Tibial nerve (tissue), 3 donors: ENCODE measurements around the gene EXPH5.
"Not testable (repeated sequence)": the region's sequence is repeated elsewhere in the genome, so short reads cannot be mapped to it uniquely, and the experiment has no call there.

Source experiments
- POLR2A ChIP-seq, 2 donors: fragments of 450-650 bp; IDR thresholded peaks; one replicate each; pipeline ENCODE4 v1.6.1; 2017; ENCODE audit warnings: antibody characterized with exemption in 2 of 2, mild to moderate bottlenecking in 2 of 2, moderate library complexity in 2 of 2
- TF ChIP-seq, protein P1 (sequence below), 5 experiments: fragments of 200-600 bp in 3 of 5; fragments of 450-650 bp in 2 of 5; sonication (generic) in 3 of 5; IDR thresholded peaks; one replicate each; pipeline ENCODE4 v1.5.1; 2016 to 2019; ENCODE audit warnings: antibody characterized with exemption in 5 of 5, mild to moderate bottlenecking in 3 of 5, moderate library complexity in 2 of 5

- TF ChIP-seq, protein P1, sequence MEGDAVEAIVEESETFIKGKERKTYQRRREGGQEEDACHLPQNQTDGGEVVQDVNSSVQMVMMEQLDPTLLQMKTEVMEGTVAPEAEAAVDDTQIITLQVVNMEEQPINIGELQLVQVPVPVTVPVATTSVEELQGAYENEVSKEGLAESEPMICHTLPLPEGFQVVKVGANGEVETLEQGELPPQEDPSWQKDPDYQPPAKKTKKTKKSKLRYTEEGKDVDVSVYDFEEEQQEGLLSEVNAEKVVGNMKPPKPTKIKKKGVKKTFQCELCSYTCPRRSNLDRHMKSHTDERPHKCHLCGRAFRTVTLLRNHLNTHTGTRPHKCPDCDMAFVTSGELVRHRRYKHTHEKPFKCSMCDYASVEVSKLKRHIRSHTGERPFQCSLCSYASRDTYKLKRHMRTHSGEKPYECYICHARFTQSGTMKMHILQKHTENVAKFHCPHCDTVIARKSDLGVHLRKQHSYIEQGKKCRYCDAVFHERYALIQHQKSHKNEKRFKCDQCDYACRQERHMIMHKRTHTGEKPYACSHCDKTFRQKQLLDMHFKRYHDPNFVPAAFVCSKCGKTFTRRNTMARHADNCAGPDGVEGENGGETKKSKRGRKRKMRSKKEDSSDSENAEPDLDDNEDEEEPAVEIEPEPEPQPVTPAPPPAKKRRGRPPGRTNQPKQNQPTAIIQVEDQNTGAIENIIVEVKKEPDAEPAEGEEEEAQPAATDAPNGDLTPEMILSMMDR (IDR thresholded peaks at IDR 0.05), result not testable (repeated sequence)
- TF ChIP-seq POLR2A (IDR thresholded peaks at IDR 0.05), result not testable (repeated sequence)
Measured at GRCh38 chr11:108641752-108642151, 48.2 kb upstream of the EXPH5 start.
